ENCODE results near the gene AP1G1.

DNA sequence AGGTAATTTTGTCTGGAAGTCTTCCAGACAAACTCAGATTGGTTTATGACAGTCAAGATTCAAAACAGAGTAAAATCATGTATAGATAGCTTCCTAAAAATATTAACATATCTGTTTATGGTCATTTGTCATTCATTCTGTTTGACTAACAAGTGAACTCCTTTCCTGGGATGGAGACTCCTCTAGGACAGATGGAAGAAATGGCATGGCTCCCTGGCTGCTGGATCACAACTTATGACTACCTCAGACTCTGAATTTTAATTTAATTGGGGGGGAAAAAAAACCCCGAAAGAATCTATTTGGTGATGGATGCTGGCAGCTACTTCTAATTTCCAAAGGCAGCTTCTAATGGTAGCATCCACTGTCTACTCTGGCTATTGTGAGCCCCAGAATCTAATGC, 118.7 kb downstream of the AP1G1 start:
- TF ChIP-seq EZH2 (IDR thresholded peaks at IDR 0.05; ENCODE audit: borderline replicate concordance, insufficient read depth, low read length, poor library complexity, severe bottlenecking) (no peak), EP300 (conservative IDR thresholded peaks at IDR 0.05; ENCODE audit: poor library complexity, severe bottlenecking) (no peak), RAD21 (conservative IDR thresholded peaks at IDR 0.05) (no peak), TAF1 (IDR thresholded peaks at IDR 0.05; ENCODE audit: low read depth) (no peak), POLR2AphosphoS5 (IDR thresholded peaks at IDR 0.05) (no peak)
- TF ChIP-seq, protein P1, sequence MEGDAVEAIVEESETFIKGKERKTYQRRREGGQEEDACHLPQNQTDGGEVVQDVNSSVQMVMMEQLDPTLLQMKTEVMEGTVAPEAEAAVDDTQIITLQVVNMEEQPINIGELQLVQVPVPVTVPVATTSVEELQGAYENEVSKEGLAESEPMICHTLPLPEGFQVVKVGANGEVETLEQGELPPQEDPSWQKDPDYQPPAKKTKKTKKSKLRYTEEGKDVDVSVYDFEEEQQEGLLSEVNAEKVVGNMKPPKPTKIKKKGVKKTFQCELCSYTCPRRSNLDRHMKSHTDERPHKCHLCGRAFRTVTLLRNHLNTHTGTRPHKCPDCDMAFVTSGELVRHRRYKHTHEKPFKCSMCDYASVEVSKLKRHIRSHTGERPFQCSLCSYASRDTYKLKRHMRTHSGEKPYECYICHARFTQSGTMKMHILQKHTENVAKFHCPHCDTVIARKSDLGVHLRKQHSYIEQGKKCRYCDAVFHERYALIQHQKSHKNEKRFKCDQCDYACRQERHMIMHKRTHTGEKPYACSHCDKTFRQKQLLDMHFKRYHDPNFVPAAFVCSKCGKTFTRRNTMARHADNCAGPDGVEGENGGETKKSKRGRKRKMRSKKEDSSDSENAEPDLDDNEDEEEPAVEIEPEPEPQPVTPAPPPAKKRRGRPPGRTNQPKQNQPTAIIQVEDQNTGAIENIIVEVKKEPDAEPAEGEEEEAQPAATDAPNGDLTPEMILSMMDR (IDR thresholded peaks at IDR 0.05; ENCODE audit: poor library complexity, severe bottlenecking): no peak

Measured in neural cell (in vitro differentiated cells).